Activated CD8-positive, alpha-beta T cell treated with anti-CD3 and anti-CD28 coated beads for 36 hours (primary cell): Measurements from ENCODE around the gene TGFBR3L. TPM values are rescaled to one million over a fixed set of nuclear protein-coding genes. Genes with fewer than 3 reads are reported as not detected.
"Not testable (repeated sequence)": the region's sequence is repeated elsewhere in the genome, so short reads cannot be mapped to it uniquely, and the experiment has no call there.

ENCODE experiments used
- ATAC-seq: fragments of 200-7000 bp; cut with Tn5 transposase; one replicate; pipeline ENCODE4 v1.10.0; 2021; ENCODE audit warnings: mild to moderate bottlenecking, moderate library complexity
- CTCF ChIA-PET: fragments of 350-600 bp; sonication (Branson Sonifier 250); formaldehyde crosslinking; loops from one replicate; lab custom pipeline; 2021; ENCODE audit warnings: antibody characterized with exemption; lab: Charles Lee
- POLR2A ChIA-PET: fragments of 350-600 bp; sonication (Branson Sonifier 250); formaldehyde crosslinking; loops from one replicate; lab custom pipeline; 2021; ENCODE audit warnings: antibody characterized with exemption; lab: Charles Lee
- DNase-seq: peaks from one replicate; pipeline ENCODE4 v3.0.0-alpha.2; 2020
- H3K27ac Mint-ChIP-seq: one replicate; pipeline ENCODE4 v1.8.0; 2021; ENCODE audit warnings: mild to moderate bottlenecking, mixed read lengths
- H3K27me3 Mint-ChIP-seq: one replicate; pipeline ENCODE4 v1.8.0; 2021; ENCODE audit warnings: mixed read lengths
- H3K36me3 Mint-ChIP-seq: one replicate; pipeline ENCODE4 v1.8.0; 2021; ENCODE audit warnings: low read depth, mixed read lengths
- H3K4me1 Mint-ChIP-seq: one replicate; pipeline ENCODE4 v1.8.0; 2021; ENCODE audit warnings: low read depth, mixed read lengths
- H3K4me3 Mint-ChIP-seq: one replicate; pipeline ENCODE4 v1.8.0; 2021; ENCODE audit warnings: mild to moderate bottlenecking, moderate library complexity, mixed read lengths
- H3K9me3 Mint-ChIP-seq: one replicate; pipeline ENCODE4 v1.8.0; 2021; ENCODE audit warnings: mixed read lengths
- intact Hi-C: fragments of 100-400 bp; cut with micrococcal nuclease; formaldehyde crosslinking; loops from one replicate; pipeline ENCODE4 v1.10.0; 2022
- total RNA-seq, 2 experiments: library from RNA; stranded (reverse); gene quantifications; one replicate each; pipeline ENCODE4 v1.2.3, GENCODE V29; 2021
- TF ChIP-seq, protein P1 (sequence below): fragments of 200-600 bp; IDR thresholded peaks from one replicate; pipeline ENCODE4 v1.8.0; 2022; ENCODE audit warnings: antibody characterized with exemption, mild to moderate bottlenecking

Gene TGFBR3L
- total RNA-seq, 2 experiments from 2014 or later, result 5.1 to 5.9 TPM

DNA sequence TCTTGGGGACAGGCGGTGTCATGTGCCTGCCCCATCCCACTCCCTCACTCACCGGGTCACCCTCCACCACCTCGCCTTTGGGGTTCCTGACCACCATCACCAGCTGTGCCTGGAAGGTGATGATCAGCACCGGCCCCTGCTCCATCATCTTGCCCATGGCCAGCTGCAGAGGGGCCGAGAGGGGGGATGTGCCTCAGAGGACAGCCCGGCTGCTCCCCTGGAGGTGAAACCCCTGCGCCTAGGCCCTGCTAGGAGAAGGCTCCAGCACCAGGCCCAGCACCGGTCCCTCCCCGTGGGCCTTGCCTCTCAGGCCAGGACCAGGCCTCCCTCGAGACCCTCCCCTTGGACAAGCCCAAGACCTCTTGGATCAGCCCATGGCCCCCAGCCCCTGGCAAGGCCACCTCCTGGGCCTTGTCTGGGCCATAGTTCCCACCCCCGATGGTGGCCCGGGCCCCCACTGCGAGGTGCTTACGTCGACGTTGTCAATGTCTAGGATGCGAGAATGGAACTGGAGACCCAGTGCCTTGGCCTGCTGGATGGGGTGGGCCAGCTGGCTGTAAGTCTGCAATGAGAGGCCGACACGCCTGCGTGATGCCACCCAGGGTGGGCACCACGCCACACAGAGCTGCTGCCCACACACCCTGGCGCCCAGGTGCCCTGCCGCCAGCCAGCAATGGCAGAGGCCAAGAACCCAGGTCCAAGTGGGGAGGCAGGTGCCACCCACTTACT, 13.1 kb downstream of the TGFBR3L start:
- no peaks in the 10 kb centered on the region for H3K27me3 Mint-ChIP-seq
- no peak overlapping the region for H3K27ac Mint-ChIP-seq
- H3K36me3 Mint-ChIP-seq, result peaks cover 22% of the 10 kb centered on the region
- H3K4me1 Mint-ChIP-seq, result peaks cover 16% of the 10 kb centered on the region
- H3K9me3 Mint-ChIP-seq, result no peaks in the 10 kb centered on the region
- ChIA-PET CTCF (interaction anchor here (3.7 kb wide), 1 partner anchor 17 kb away, joined by 28 read pairs; the partner anchor contains the start of gene TIMM44), POLR2A (interaction anchor here (1.8 to 7.7 kb wide), 3 partner anchors 9 to 15 kb away, joined by 12 to 81 read pairs (median 14); partner anchors contain the start of gene TIMM44)
- intact Hi-C loops, result loop anchor here (10.0 kb wide), 1 partner anchor 73 kb away; no protein-coding TSS in a partner anchor
- H3K4me3 Mint-ChIP-seq, result no peak overlapping the region
- DNase-seq (no peak), ATAC-seq (no peak)
- TF ChIP-seq, protein P1, sequence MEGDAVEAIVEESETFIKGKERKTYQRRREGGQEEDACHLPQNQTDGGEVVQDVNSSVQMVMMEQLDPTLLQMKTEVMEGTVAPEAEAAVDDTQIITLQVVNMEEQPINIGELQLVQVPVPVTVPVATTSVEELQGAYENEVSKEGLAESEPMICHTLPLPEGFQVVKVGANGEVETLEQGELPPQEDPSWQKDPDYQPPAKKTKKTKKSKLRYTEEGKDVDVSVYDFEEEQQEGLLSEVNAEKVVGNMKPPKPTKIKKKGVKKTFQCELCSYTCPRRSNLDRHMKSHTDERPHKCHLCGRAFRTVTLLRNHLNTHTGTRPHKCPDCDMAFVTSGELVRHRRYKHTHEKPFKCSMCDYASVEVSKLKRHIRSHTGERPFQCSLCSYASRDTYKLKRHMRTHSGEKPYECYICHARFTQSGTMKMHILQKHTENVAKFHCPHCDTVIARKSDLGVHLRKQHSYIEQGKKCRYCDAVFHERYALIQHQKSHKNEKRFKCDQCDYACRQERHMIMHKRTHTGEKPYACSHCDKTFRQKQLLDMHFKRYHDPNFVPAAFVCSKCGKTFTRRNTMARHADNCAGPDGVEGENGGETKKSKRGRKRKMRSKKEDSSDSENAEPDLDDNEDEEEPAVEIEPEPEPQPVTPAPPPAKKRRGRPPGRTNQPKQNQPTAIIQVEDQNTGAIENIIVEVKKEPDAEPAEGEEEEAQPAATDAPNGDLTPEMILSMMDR, result no peak

DNA sequence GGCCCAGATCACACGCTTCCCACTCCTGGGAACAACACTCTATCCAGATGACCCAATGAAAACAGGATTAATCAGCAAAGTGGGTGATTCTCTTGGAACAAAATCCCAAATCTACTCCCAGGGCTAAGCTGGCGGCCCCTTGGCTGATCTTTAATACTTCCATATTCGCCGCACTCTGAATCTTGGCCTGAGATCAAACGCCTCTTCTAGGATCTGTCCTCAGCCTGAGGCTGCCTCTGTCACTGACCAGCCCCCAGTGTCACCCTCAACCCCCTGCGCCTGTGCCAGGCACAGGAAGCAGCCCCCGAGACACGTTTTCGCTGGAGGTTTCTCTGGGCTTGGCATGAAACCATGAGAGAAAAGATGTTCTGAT, 13.7 kb downstream of the TGFBR3L start:
- H3K27me3 Mint-ChIP-seq, result no peaks in the 10 kb centered on the region
- H3K36me3 Mint-ChIP-seq, result peaks cover 22% of the 10 kb centered on the region
- ATAC-seq, result no peak
- H3K4me1 Mint-ChIP-seq, result peaks cover 16% of the 10 kb centered on the region
- DNase-seq, result no peak
- TF ChIP-seq, protein P1, result no peak
- H3K9me3 Mint-ChIP-seq, result no peaks in the 10 kb centered on the region
- intact Hi-C loops, result loop anchor here (10.0 kb wide), 1 partner anchor 74 kb away; no protein-coding TSS in a partner anchor
- no peak overlapping the region for H3K27ac Mint-ChIP-seq
- H3K4me3 Mint-ChIP-seq, result no peak overlapping the region
- ChIA-PET CTCF (interaction anchor here (1.4 to 3.7 kb wide), 2 partner anchors 13 to 16 kb away, joined by 3 to 28 read pairs; partner anchors contain the start of gene TIMM44), POLR2A (interaction anchor here (2.8 to 7.7 kb wide), 2 partner anchors 9 to 14 kb away, joined by 14 to 81 read pairs; partner anchors contain the start of gene TIMM44)

DNA sequence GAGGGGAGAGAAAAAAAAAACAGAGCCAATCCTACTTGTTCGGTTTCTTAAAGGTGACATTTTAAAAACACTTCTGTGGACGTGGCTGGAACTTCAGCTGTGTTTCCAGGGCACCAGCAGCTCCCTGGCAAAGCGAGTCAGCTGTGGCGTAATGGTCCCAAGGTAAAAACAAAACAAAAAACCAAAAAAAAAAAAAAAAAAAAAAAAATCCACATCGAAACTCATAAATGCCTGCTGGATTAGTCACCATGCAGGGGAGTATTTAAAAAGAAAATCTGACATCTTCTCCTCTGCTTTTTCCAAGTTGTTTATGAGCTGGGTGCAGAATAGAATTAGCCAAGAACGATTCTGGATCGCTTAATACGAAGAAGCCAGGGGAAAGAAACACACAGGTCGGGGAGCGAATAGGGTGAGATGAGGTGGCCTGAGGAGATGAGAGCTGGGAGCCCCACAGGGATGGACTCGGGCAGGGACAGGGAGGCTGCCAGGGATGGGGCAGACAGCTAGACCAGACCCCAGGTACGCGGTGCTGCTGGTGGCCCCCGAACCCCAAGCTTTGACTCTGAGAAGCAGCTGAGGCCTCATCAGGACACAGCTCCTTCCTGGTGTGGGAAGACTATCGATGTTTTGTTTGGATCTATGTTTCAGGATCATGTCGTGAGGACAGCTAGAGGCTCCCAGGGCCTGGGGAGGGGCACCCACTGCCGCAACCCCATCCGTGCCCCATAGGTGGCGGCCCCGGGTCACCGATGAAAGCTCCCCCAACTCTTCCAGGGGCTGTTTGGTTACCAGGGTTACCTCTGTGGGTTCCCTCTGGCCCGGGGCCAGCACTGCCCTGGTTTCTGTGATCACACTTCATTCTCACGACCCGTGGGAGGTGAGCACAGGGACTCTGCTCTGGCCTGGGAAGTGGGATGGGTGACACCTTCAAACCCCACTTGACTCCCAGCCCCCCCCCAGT, 14.4 kb downstream of the TGFBR3L start:
- no peaks in the 10 kb centered on the region for H3K27me3 Mint-ChIP-seq
- intact Hi-C loops, result loop anchor here (10.0 kb wide), 1 partner anchor 74 kb away; no protein-coding TSS in a partner anchor
- TF ChIP-seq, protein P1, result peak; percentile 67
- peak; percentile 59 for ATAC-seq
- no peaks in the 10 kb centered on the region for H3K9me3 Mint-ChIP-seq
- ChIA-PET POLR2A (interaction anchor here (2.8 to 7.7 kb wide), 2 partner anchors 8 to 13 kb away, joined by 14 to 81 read pairs; partner anchors contain the start of gene TIMM44), CTCF (interaction anchor here (0.7 to 3.7 kb wide), 9 partner anchors 9 to 425 kb away, joined by 3 to 28 read pairs (median 4); partner anchors contain the start of genes MAP2K7 and TIMM44)
- peaks cover 16% of the 10 kb centered on the region for H3K4me1 Mint-ChIP-seq
- DNase-seq, result peak; percentile 85
- H3K4me3 Mint-ChIP-seq, result no peak overlapping the region
- peaks cover 26% of the 10 kb centered on the region for H3K36me3 Mint-ChIP-seq
- H3K27ac Mint-ChIP-seq, result peak overlapping the region; percentile 15

DNA sequence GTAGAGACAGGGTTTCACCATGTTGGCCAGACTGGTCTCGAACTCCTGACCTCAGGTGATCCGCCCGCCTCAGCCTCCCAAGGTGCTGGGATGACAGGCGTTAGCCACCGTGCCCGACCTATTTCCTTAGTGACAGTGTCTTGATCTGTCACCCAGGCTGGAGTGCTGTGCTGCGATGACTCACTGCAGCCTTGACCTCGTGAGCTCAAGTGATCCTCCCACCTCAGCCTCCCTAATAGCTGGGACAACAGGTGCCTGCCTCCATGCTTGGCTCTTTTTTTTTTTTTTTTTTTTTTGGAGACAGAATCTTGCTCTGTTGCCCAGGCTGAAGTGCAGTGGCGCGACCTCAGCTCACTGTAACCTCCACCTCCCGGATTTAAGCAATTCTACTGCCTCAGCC, 15.4 kb downstream of the TGFBR3L start:
- DNase-seq, result peak; percentile 41
- H3K27ac Mint-ChIP-seq, H3K27me3 Mint-ChIP-seq, ATAC-seq, H3K9me3 Mint-ChIP-seq, intact Hi-C loops, H3K4me3 Mint-ChIP-seq: not testable (repeated sequence)
- Mint-ChIP-seq H3K36me3 (peaks cover 29% of the 10 kb centered on the region), H3K4me1 (peaks cover 16% of the 10 kb centered on the region)
- ChIA-PET POLR2A (interaction anchor here (7.7 kb wide), 1 partner anchor 12 kb away, joined by 81 read pairs; the partner anchor contains the start of gene TIMM44), CTCF (interaction anchor here (1.3 to 3.7 kb wide), 2 partner anchors 10 to 14 kb away, joined by 6 to 28 read pairs; partner anchors contain the start of genes SNAPC2 and TIMM44)
